ENCODE results near the gene SS18L1.

The SS18L1 gene

GRCh38 chr20:62171245-62171644 is 27.7 kb downstream of the SS18L1 start:
- H3K79me2 ChIP-seq (ENCODE audit: insufficient read depth, low read depth), result no peaks in the 10 kb centered on the region
- H3K4me2 ChIP-seq, result no peak overlapping the region
- no peaks in the 10 kb centered on the region for H4K20me1 ChIP-seq (ENCODE audit: insufficient read depth)
- no peak overlapping the region for H3K9ac ChIP-seq
- H3K27ac ChIP-seq, result no peak overlapping the region
- no peaks in the 10 kb centered on the region for H3K36me3 ChIP-seq (ENCODE audit: insufficient read depth)
- no peaks in the 10 kb centered on the region for H3K4me1 ChIP-seq (ENCODE audit: low read depth, poor library complexity, severe bottlenecking)
- no peaks in the 10 kb centered on the region for H3K27me3 ChIP-seq (ENCODE audit: insufficient read depth, low read depth)
- TF ChIP-seq CTCF (conservative IDR thresholded peaks at IDR 0.05; ENCODE audit: low read depth, low read length), result no peak
- H3K4me3 ChIP-seq (IDR thresholded peaks at IDR 0.05; ENCODE audit: insufficient read depth, low read depth, low read length), result no peak overlapping the region
- H2AFZ ChIP-seq (ENCODE audit: low read depth), result no peak overlapping the region

GRCh38 chr20:62172666-62173065 is 29.1 kb downstream of the SS18L1 start:
- Histone ChIP-seq H2AFZ (ENCODE audit: low read depth) (no peak overlapping the region), H3K4me3 (IDR thresholded peaks at IDR 0.05; ENCODE audit: insufficient read depth, low read depth, low read length) (no peak overlapping the region), H3K36me3 (ENCODE audit: insufficient read depth) (no peaks in the 10 kb centered on the region), H3K27me3 (ENCODE audit: insufficient read depth, low read depth) (no peaks in the 10 kb centered on the region), H3K79me2 (ENCODE audit: insufficient read depth, low read depth) (no peaks in the 10 kb centered on the region), H3K4me2 (no peak overlapping the region), H3K9ac (no peak overlapping the region), H4K20me1 (ENCODE audit: insufficient read depth) (no peaks in the 10 kb centered on the region), H3K27ac (no peak overlapping the region), H3K4me1 (ENCODE audit: low read depth, poor library complexity, severe bottlenecking) (no peaks in the 10 kb centered on the region)
- TF ChIP-seq CTCF (conservative IDR thresholded peaks at IDR 0.05; ENCODE audit: low read depth, low read length), result no peak

- Histone ChIP-seq H3K27ac (no peak overlapping the region), H3K79me2 (ENCODE audit: insufficient read depth, low read depth) (no peaks in the 10 kb centered on the region), H4K20me1 (ENCODE audit: insufficient read depth) (no peaks in the 10 kb centered on the region), H3K36me3 (ENCODE audit: insufficient read depth) (no peaks in the 10 kb centered on the region), H3K27me3 (ENCODE audit: insufficient read depth, low read depth) (no peaks in the 10 kb centered on the region), H3K9ac (no peak overlapping the region), H2AFZ (ENCODE audit: low read depth) (no peak overlapping the region), H3K4me1 (ENCODE audit: low read depth, poor library complexity, severe bottlenecking) (no peaks in the 10 kb centered on the region), H3K4me2 (no peak overlapping the region), H3K4me3 (IDR thresholded peaks at IDR 0.05; ENCODE audit: insufficient read depth, low read depth, low read length) (no peak overlapping the region)
- no peak for TF ChIP-seq CTCF (conservative IDR thresholded peaks at IDR 0.05; ENCODE audit: low read depth, low read length)
Observed at GRCh38 chr20:62174021-62174804, 30.6 kb downstream of the SS18L1 start.

GRCh38 chr20:62174870-62175624 is 31.5 kb downstream of the SS18L1 start:
- Histone ChIP-seq H3K79me2 (ENCODE audit: insufficient read depth, low read depth) (no peaks in the 10 kb centered on the region), H3K27me3 (ENCODE audit: insufficient read depth, low read depth) (no peaks in the 10 kb centered on the region), H3K4me2 (no peak overlapping the region), H3K27ac (no peak overlapping the region), H3K36me3 (ENCODE audit: insufficient read depth) (no peaks in the 10 kb centered on the region), H3K9ac (no peak overlapping the region), H4K20me1 (ENCODE audit: insufficient read depth) (no peaks in the 10 kb centered on the region; the same call in 1 of the 2 replicates), H3K4me3 (IDR thresholded peaks at IDR 0.05; ENCODE audit: insufficient read depth, low read depth, low read length) (no peak overlapping the region), H2AFZ (ENCODE audit: low read depth) (no peak overlapping the region), H3K4me1 (ENCODE audit: low read depth, poor library complexity, severe bottlenecking) (no peaks in the 10 kb centered on the region)
- TF ChIP-seq CTCF (conservative IDR thresholded peaks at IDR 0.05; ENCODE audit: low read depth, low read length), result no peak

Data from KMS-11 (cell line).